Lung (tissue), 12 donors: ENCODE data around the gene BAG2. TPM values are rescaled to one million over a fixed set of nuclear protein-coding genes. Genes with fewer than 3 reads are reported as not detected.

Source experiments
- ATAC-seq: fragments of 200-7000 bp; cut with Tn5 transposase; one replicate; pipeline ENCODE4 v1.9.1; 2020; ENCODE audit warnings: moderate number of reproducible peaks; ENCODE audit not compliant: insufficient read depth, low FRiP score
- DNase-seq, 3 donors: peaks; one replicate each; pipeline ENCODE4 v3.0.0-alpha.2; 2013 to 2017
- H3K27ac ChIP-seq, 2 donors: one replicate each; pipeline ENCODE4 v1.5.1; 2013; ENCODE audit warnings: mild to moderate bottlenecking in 2 of 2, moderate library complexity in 2 of 2, control low read depth in 1 of 2, inconsistent platforms in 1 of 2, low read depth in 1 of 2, low read length in 1 of 2
- H3K27me3 ChIP-seq, 3 donors: one replicate each; pipeline ENCODE4 v1.5.1; 2013; ENCODE audit warnings: low read length in 2 of 3; ENCODE audit not compliant: control insufficient read depth in 3 of 3, insufficient read depth in 3 of 3
- H3K36me3 ChIP-seq, 4 donors: one replicate each; pipeline ENCODE4 v1.5.1; 2013; ENCODE audit warnings: low read length in 4 of 4, mild to moderate bottlenecking in 1 of 4, moderate library complexity in 1 of 4; ENCODE audit not compliant: control insufficient read depth in 4 of 4, insufficient read depth in 4 of 4
- H3K4me1 ChIP-seq, 5 donors: one replicate each; pipeline ENCODE4 v1.5.1; 2013; ENCODE audit warnings: low read length in 5 of 5, mild to moderate bottlenecking in 2 of 5, moderate library complexity in 1 of 5; ENCODE audit not compliant: control insufficient read depth in 5 of 5, insufficient read depth in 5 of 5
- H3K4me3 ChIP-seq: one replicate; pipeline ENCODE4 v1.5.1; 2013; ENCODE audit warnings: mild to moderate bottlenecking, control low read depth, moderate library complexity
- H3K9ac ChIP-seq, 2 donors: one replicate each; pipeline ENCODE4 v1.5.1; 2013; ENCODE audit warnings: low read length in 2 of 2, control low read depth in 1 of 2; ENCODE audit not compliant: insufficient read depth in 1 of 2
- H3K9me3 ChIP-seq, 4 donors: one replicate each; pipeline ENCODE4 v1.5.1; 2013; ENCODE audit warnings: low read length in 3 of 4, mild to moderate bottlenecking in 1 of 4, moderate library complexity in 1 of 4; ENCODE audit not compliant: control insufficient read depth in 4 of 4, insufficient read depth in 3 of 4
- CTCF ChIP-seq: IDR thresholded peaks from 2 replicates; pipeline ENCODE4 v1.5.1; 2012; ENCODE audit warnings: mild to moderate bottlenecking; ENCODE audit errors: control extremely low read depth, extremely low read depth
- WGBS, 2 donors: extraction: QIAGEN DNeasy Blood & Tissue Kit; methylation state at CpG; one replicate each; pipeline ENCODE4 v1.1.7; 2013; 5-methylcytosine and 5-hydroxymethylcytosine counted together
- polyA plus RNA-seq, 2 donors: library from polyadenylated mRNA; stranded (reverse); fragments of 200-250 nt; gene quantifications; one replicate each; pipeline ENCODE4 v1.2.1, GENCODE V29; 2013
- total RNA-seq, 2 donors: library from RNA; depleted of rRNA in 1 of 2; stranded (reverse); fragments of >200 nt in 1 of 2; gene quantifications; one replicate each; pipeline ENCODE4 v1.2.1, GENCODE V29; 2014 to 2021
- donor health status: control.
- donor health status: control.
- donor health status: Bipolar disorder and iron deficiency.
- donor health status: healthy.
- donor health status: DM: yes; HTN: yes; CAD: no.

The BAG2 gene
- total and polyA plus RNA-seq, 4 donors, result 2.4 to 8.0 (median 4.7) TPM

- Histone ChIP-seq H3K27ac (no peak overlapping the region), H3K9ac (no peak overlapping the region), H3K27me3 (no peaks in the 10 kb centered on the region), H3K4me3 (no peak overlapping the region), H3K9me3 (no peaks in the 10 kb centered on the region), H3K36me3 (peaks cover 1 to 11% (median 8%) of the 10 kb centered on the region in 4 donors), H3K4me1 (no peaks in the 10 kb centered on the region)
- DNase-seq, result no peak
- ATAC-seq, result no peak
- WGBS, 2 donors, result 94 to 100% methylated on average over 2 of the region's 2 CpGs
- no peak for TF ChIP-seq CTCF
Observed at GRCh38 chr6:57159127-57159526, 13.0 kb upstream of the BAG2 start.

- DNase-seq (no peak), ATAC-seq (no peak)
- H3K9ac ChIP-seq, result no peak overlapping the region
- H3K9me3 ChIP-seq, result peaks cover 0 to 4% (median 2%) of the 10 kb centered on the region in 4 donors
- no peak overlapping the region for H3K27ac ChIP-seq
- peaks cover 1 to 12% (median 7%) of the 10 kb centered on the region in 4 donors for H3K36me3 ChIP-seq
- H3K4me1 ChIP-seq, result no peaks in the 10 kb centered on the region
- WGBS, 2 donors, result 92 to 96% methylated on average over 2 of the region's 2 CpGs
- no peak for TF ChIP-seq CTCF
- no peaks in the 10 kb centered on the region for H3K27me3 ChIP-seq
- no peak overlapping the region for H3K4me3 ChIP-seq
Observed at GRCh38 chr6:57162028-57162427, 10.1 kb upstream of the BAG2 start.

- H3K36me3 ChIP-seq, result peaks cover 1 to 12% (median 7%) of the 10 kb centered on the region in 4 donors
- DNase-seq, result no peak
- H3K27me3 ChIP-seq, result no peaks in the 10 kb centered on the region
- no peak overlapping the region for H3K9ac ChIP-seq
- 82 to 84% methylated on average over 3 of the region's 3 CpGs for WGBS, 2 donors
- peaks cover 0 to 4% (median 2%) of the 10 kb centered on the region in 4 donors for H3K9me3 ChIP-seq
- H3K4me1 ChIP-seq, result no peaks in the 10 kb centered on the region
- TF ChIP-seq CTCF, result no peak
- H3K27ac ChIP-seq, result no peak overlapping the region
- no peak for ATAC-seq
- no peak overlapping the region for H3K4me3 ChIP-seq
Observed at GRCh38 chr6:57162516-57162915, 9.6 kb upstream of the BAG2 start.

- ATAC-seq (no peak), DNase-seq (no peak)
- H3K4me1 ChIP-seq, result no peaks in the 10 kb centered on the region
- H3K9me3 ChIP-seq, result peaks cover 0 to 4% (median 2%) of the 10 kb centered on the region in 4 donors
- no peak overlapping the region for H3K4me3 ChIP-seq
- no peak overlapping the region for H3K9ac ChIP-seq
- WGBS, 2 donors, result 77 to 89% methylated on average over 2 of the region's 2 CpGs
- H3K27me3 ChIP-seq, result no peaks in the 10 kb centered on the region
- no peak overlapping the region for H3K27ac ChIP-seq
- TF ChIP-seq CTCF, result no peak
- peaks cover 1 to 12% (median 7%) of the 10 kb centered on the region in 4 donors for H3K36me3 ChIP-seq
Observed at GRCh38 chr6:57163956-57164355, 8.2 kb upstream of the BAG2 start.
